ENCODE data around the gene ALOXE3. TPM values are rescaled to one million over a fixed set of nuclear protein-coding genes. Genes with fewer than 3 reads are reported as not detected.

Gene ALOXE3
- total RNA-seq, 1 experiment from 2014 or later: 0.13 TPM

GRCh38 chr17:8160741-8161221 lies 42.5 kb upstream of the ALOXE3 start:
- no CpG with 5 or more reads among the region's 5 CpGs for WGBS (ENCODE audit: extremely low coverage, insufficient read length, low lambda C conversion rate)
- Histone ChIP-seq H3K4me1 (ENCODE audit: insufficient read depth, low read length) (peaks cover 3% of the 10 kb centered on the region; the same call in 1 of the 2 replicates), H4K8ac (replicated peaks; ENCODE audit: insufficient read length, low read depth, low read length) (no peak overlapping the region), H2AFZ (ENCODE audit: low read length) (no peak overlapping the region), H2BK120ac (ENCODE audit: low read depth, low read length, poor library complexity, severe bottlenecking) (no peak overlapping the region), H2AK5ac (ENCODE audit: insufficient read length, low read length) (no peak overlapping the region), H3K23me2 (ENCODE audit: insufficient read length, low read depth, low read length, poor library complexity, severe bottlenecking) (peaks cover 21% of the 10 kb centered on the region), H3K18ac (ENCODE audit: insufficient read length, low read depth, low read length) (no peak overlapping the region), H3K79me2 (ENCODE audit: insufficient read depth, low read length) (no peaks in the 10 kb centered on the region), H3K4ac (ENCODE audit: low read depth, low read length) (no peak overlapping the region), H3K9ac (ENCODE audit: extremely low read depth, insufficient read length, low read length) (no peak overlapping the region), H3K27ac (ENCODE audit: insufficient read length, low read depth, low read length) (no peak overlapping the region), H3K4me2 (ENCODE audit: insufficient read depth, insufficient read length, low read length) (no peak overlapping the region), H4K5ac (ENCODE audit: insufficient read length, low read depth, low read length) (no peak overlapping the region), H3K56ac (ENCODE audit: insufficient read length, low read depth, low read length) (no peak overlapping the region), H3T11ph (ENCODE audit: low read length) (no peak overlapping the region), H3K9me3 (ENCODE audit: control insufficient read depth, low read depth, low read length) (no peaks in the 10 kb centered on the region), H3K79me1 (ENCODE audit: insufficient read depth, low read depth, low read length, poor library complexity, severe bottlenecking) (no peaks in the 10 kb centered on the region), H2BK15ac (ENCODE audit: low read depth, low read length) (no peak overlapping the region), H2BK12ac (ENCODE audit: insufficient read length, low read depth, low read length) (no peak overlapping the region), H3K27me3 (ENCODE audit: insufficient read depth, low read length) (no peaks in the 10 kb centered on the region), H3K23ac (ENCODE audit: insufficient read length, low read depth, low read length) (no peak overlapping the region), H2BK5ac (ENCODE audit: insufficient read length, low read length) (no peak overlapping the region), H3K14ac (ENCODE audit: insufficient read depth, low read length) (no peak overlapping the region), H2BK20ac (ENCODE audit: low read depth, low read length, poor library complexity, severe bottlenecking) (no peak overlapping the region), H4K20me1 (ENCODE audit: control insufficient read depth, insufficient read depth, insufficient read length) (no peaks in the 10 kb centered on the region), H4K91ac (ENCODE audit: insufficient read length, low read depth, low read length) (no peak overlapping the region)
- no peak for DNase-seq
- Mint-ChIP-seq H3K36me3 (ENCODE audit: insufficient read depth in 1 of 3, low read depth in 3 of 3) (peaks cover 10 to 26% (median 22%) of the 10 kb centered on the region in 3 experiments), H3K4me1 (peaks cover 35 to 39% of the 10 kb centered on the region in 2 experiments), H3K4me3 (peak overlapping the region; percentile 81 to 86; a peak in 2 of 5 replicates), H3K27ac (no peak overlapping the region; a peak in 1 of 7 replicates), H3K27me3 (ENCODE audit: low read depth) (no peaks in the 10 kb centered on the region), H3K9me3 (no peaks in the 10 kb centered on the region)
- TF ChIP-seq, protein P1, sequence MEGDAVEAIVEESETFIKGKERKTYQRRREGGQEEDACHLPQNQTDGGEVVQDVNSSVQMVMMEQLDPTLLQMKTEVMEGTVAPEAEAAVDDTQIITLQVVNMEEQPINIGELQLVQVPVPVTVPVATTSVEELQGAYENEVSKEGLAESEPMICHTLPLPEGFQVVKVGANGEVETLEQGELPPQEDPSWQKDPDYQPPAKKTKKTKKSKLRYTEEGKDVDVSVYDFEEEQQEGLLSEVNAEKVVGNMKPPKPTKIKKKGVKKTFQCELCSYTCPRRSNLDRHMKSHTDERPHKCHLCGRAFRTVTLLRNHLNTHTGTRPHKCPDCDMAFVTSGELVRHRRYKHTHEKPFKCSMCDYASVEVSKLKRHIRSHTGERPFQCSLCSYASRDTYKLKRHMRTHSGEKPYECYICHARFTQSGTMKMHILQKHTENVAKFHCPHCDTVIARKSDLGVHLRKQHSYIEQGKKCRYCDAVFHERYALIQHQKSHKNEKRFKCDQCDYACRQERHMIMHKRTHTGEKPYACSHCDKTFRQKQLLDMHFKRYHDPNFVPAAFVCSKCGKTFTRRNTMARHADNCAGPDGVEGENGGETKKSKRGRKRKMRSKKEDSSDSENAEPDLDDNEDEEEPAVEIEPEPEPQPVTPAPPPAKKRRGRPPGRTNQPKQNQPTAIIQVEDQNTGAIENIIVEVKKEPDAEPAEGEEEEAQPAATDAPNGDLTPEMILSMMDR (conservative IDR thresholded peaks at IDR 0.05): no peak

Data from H9 (cell line).